Stimulated activated CD4-positive, alpha-beta T cell treated with anti-CD3 and anti-CD28 coated beads, Interleukin-4, amount 100 ng/mL, for 24 hours (primary cell): ENCODE data around the gene ZNF764.
A peak's percentile ranks its signal among the peaks of the same experiment; 100 is the strongest.
"Not testable (repeated sequence)": the region's sequence is repeated elsewhere in the genome, so short reads cannot be mapped to it uniquely, and the experiment has no call there.

ENCODE experiments used
- DNase-seq: peaks from one replicate; pipeline ENCODE4 v3.0.0-alpha.2; 2020

ZNF764 gene

GRCh38 chr16:30557957-30558788 lies at the start of gene ZNF764:
ZNF764 (minus strand) TSS chr16:30558374; CDS start chr16:30558182, 192 bp downstream.
- DNase-seq: peak; percentile 98

GRCh38 chr16:30606004-30606403 lies 47.8 kb upstream of the ZNF764 start:
- no peak for DNase-seq

- DNase-seq: no peak
Observed at GRCh38 chr16:30605158-30605557, 47.0 kb upstream of the ZNF764 start.

GRCh38 chr16:30604316-30604947 lies 46.3 kb upstream of the ZNF764 start:
- DNase-seq: no peak

GRCh38 chr16:30603945-30604315 lies 45.8 kb upstream of the ZNF764 start:
- no peak for DNase-seq

- DNase-seq: no peak
Observed at GRCh38 chr16:30602616-30603277, 44.6 kb upstream of the ZNF764 start.

- DNase-seq: no peak
Observed at GRCh38 chr16:30601966-30602365, 43.8 kb upstream of the ZNF764 start.

- no peak for DNase-seq
Observed at GRCh38 chr16:30600929-30601328, 42.8 kb upstream of the ZNF764 start.

GRCh38 chr16:30600215-30600614 lies 42.0 kb upstream of the ZNF764 start:
- DNase-seq: no peak

GRCh38 chr16:30592871-30593270 lies 34.7 kb upstream of the ZNF764 start:
- no peak for DNase-seq

- not testable (repeated sequence) for DNase-seq
Observed at GRCh38 chr16:30590869-30591268, 32.7 kb upstream of the ZNF764 start.

GRCh38 chr16:30589582-30589981 lies 31.4 kb upstream of the ZNF764 start:
- DNase-seq: not testable (repeated sequence)

GRCh38 chr16:30588651-30589050 lies 30.5 kb upstream of the ZNF764 start:
- no peak for DNase-seq

GRCh38 chr16:30585400-30586191 lies 27.4 kb upstream of the ZNF764 start, which contains the start of gene ZNF785:
ZNF785 (minus strand) TSS chr16:30585697; CDS start chr16:30585611, 86 bp downstream.
- peak; percentile 95 for DNase-seq

- no peak for DNase-seq
Observed at GRCh38 chr16:30585022-30585399, 26.8 kb upstream of the ZNF764 start.

- DNase-seq: no peak
Observed at GRCh38 chr16:30582611-30583340, 24.6 kb upstream of the ZNF764 start.

- DNase-seq: no peak
Observed at GRCh38 chr16:30581457-30581856, 23.3 kb upstream of the ZNF764 start.

- no peak for DNase-seq
Observed at GRCh38 chr16:30574678-30575077, 16.5 kb upstream of the ZNF764 start.

GRCh38 chr16:30571445-30572322 lies 13.5 kb upstream of the ZNF764 start, which contains the start of gene ZNF688:
ZNF688 (minus strand) TSS chr16:30571714; CDS start chr16:30571629, 85 bp downstream.
- DNase-seq: peak; percentile 95

GRCh38 chr16:30570636-30571444 lies 12.7 kb upstream of the ZNF764 start:
- peak; percentile 15 for DNase-seq
